ENCODE measurements around the gene NPL.

- no peak for TF ChIP-seq CTCF (IDR thresholded peaks at IDR 0.05)
- TF ChIP-seq POLR2A (IDR thresholded peaks at IDR 0.05), result no peak
Measured at GRCh38 chr1:182765391-182765790, 24.2 kb upstream of the NPL start.

Data from esophagus squamous epithelium (tissue), 4 donors.